ENCODE data around the gene ANKRD9. TPM values are rescaled to one million over a fixed set of nuclear protein-coding genes. Genes with fewer than 3 reads are reported as not detected.

The ANKRD9 gene
- total and polyA plus RNA-seq, 10 of the 15 experiments (the other 5 are each of a cell fraction or from before 2014, with no cell fraction given) = 0.03 to 3.6 (median 0.49) TPM

GRCh38 chr14:102499401-102500157 is 10.0 kb downstream of the ANKRD9 start (continued):
- TF ChIP-seq IRF3 (IDR thresholded peaks at IDR 0.05) (no peak), SPI1 (IDR thresholded peaks at IDR 0.05; ENCODE audit: borderline replicate concordance, insufficient read depth, low read depth, low read length) (no peak)

- FAIRE-seq = no peak
- Histone ChIP-seq H3K27ac (ENCODE audit: control insufficient read depth, insufficient read depth) (no peak overlapping the region), H3K4me3 (no peak overlapping the region), H3K9me3 (replicated peaks; ENCODE audit: control insufficient read depth, insufficient read depth, low read length) (no peaks in the 10 kb centered on the region), H3K36me3 (ENCODE audit: control insufficient read depth in 2 of 2, insufficient read depth in 2 of 2, low read length in 1 of 2) (no peaks in the 10 kb centered on the region), H3K4me1 (ENCODE audit: control insufficient read depth, insufficient read depth, low read length) (no peaks in the 10 kb centered on the region), H3K4me2 (ENCODE audit: control insufficient read depth, insufficient read depth) (no peak overlapping the region), H2AFZ (ENCODE audit: control insufficient read depth, low read depth, low read length) (no peak overlapping the region), H3K27me3 (replicated peaks in 1 of 2; ENCODE audit: control insufficient read depth in 2 of 2, insufficient read depth in 2 of 2, low read length in 1 of 2) (no peaks in the 10 kb centered on the region), H4K20me1 (ENCODE audit: control insufficient read depth, insufficient read depth) (no peaks in the 10 kb centered on the region), H3K79me2 (ENCODE audit: control insufficient read depth, insufficient read depth, low read length) (no peaks in the 10 kb centered on the region), H3K9ac (ENCODE audit: control insufficient read depth, insufficient read depth, low read length) (no peak overlapping the region)
- intact Hi-C loops (cut with micrococcal nuclease; ENCODE audit: unreplicated experiment) = no loop called here
- DNase-seq (ENCODE audit: low read depth, low spot score) = no peak
- ATAC-seq = no peak
- SMC1A ChIA-PET (ENCODE audit: uncharacterized antibody, unreplicated experiment) = interaction anchor here (0.6 kb wide), 1 partner anchor 22 kb away, joined by 3 read pairs; no protein-coding TSS in a partner anchor
- POLR2A ChIA-PET = no interaction called here
- CTCF ChIA-PET = no interaction called here
- BruUV-seq (replicated peaks) = no TSS peak
- RAD21 ChIA-PET (ENCODE audit: unreplicated experiment) = no interaction called here
- in situ Hi-C loops (cut with MboI) = no loop called here
- TF ChIP-seq ZSCAN29 (IDR thresholded peaks at IDR 0.05) (no peak), RUNX3 (IDR thresholded peaks at IDR 0.05; ENCODE audit: low read length) (peak; percentile 34; the same call in 1 of the 2 replicates)
- 74% methylated on average over 15 of the region's 21 CpGs for WGBS (ENCODE audit: insufficient coverage, insufficient replicate concordance, low lambda C conversion rate, missing lambda C conversion rate)
These were observed 10.8 kb downstream of the ANKRD9 start for GRCh38 chr14:102498678-102499265.

Data from GM12878 (cell line).